ENCODE results near the gene HNRNPDL.

Gene HNRNPDL

DNA sequence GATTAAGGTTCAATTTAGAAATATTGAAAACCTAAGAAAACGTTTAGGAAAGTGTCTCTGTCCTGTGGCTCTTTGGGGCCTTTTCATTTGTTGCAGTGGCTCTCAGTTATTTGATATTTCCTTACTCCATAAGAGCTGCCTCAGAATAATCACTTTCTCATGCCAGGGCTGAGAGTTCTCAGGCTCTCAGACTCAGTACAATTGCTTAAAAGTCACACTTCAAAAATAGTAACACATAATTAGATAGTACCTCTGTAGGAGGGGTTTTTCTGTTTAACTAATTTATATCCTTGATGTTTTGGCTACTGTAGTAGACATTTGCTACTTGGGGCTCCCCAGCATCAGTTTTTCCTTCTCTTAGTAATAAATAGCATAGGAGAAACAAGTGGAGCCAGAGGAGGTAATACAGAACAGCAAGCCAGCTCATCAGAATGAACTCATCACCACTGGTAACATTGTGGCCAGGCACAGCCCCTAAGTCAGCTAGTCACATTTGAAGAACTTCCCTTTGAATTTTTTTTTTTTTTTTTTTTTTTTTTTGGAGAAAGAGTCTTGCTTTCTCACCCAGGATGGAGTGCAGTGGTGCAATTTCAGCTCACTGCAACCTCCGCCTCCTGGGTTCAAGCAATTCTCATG lies 48.5 kb downstream of the HNRNPDL start:
- DNase-seq = no peak

DNA sequence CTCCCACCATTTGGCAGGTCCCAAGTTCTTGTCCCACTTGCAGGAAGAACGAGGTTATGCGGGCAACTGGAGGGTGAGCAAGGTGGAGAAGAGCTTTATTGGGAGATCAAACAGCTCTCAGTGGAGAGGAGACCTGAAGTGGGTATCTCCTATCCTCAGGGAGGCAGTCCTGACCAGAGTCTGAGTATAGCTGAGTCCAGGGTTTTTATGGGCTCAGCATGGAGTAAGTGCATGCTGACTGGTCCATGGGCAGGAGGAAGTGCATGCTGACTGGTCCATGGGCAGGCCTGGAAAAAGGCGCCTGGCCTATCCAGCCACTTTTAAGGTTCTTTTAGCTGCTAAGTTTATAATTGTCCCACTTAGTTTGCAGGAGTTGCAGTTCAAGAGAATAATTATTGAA lies 49.0 kb downstream of the HNRNPDL start:
- DNase-seq = no peak

DNA sequence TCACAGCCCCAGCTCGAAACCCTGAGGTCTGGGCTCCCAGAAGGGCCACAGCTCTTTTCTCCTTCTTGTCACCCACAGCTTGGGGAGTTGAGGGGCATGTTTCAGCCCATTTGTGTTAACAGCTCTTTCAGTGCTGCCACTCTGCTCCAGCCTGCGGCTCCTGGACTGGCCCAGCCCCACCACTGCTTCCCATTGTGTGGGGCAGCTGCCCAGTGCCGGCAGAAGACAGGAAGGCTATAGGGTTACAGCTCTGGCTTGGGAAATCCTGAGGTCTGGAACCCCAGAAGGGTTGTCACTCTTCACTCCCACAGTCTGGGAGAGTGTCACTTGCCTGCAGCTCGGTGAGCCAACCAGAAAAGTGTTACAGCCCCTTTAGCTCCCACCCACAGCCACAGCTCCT lies 49.4 kb downstream of the HNRNPDL start:
- DNase-seq = no peak

DNA sequence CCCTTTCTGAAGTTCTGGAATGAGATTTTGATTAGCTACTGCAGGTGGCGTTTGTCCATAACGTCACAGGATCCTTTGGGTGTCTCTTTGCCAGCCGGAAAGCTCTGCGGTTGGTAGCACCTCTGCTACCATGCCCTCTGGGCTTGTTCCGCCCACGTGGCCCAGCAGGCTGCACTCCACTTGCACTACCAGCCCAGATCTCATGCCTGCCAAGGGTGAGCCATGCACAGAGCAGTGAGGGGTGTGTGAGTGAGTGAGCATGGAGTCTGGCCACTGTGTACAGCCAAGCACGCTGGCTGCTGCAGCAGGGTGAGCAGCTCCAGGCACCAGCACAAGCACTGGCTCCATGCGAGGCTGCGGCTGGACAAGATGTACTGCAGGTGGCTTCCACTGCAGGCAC lies 49.9 kb downstream of the HNRNPDL start:
- no peak for DNase-seq

DNA sequence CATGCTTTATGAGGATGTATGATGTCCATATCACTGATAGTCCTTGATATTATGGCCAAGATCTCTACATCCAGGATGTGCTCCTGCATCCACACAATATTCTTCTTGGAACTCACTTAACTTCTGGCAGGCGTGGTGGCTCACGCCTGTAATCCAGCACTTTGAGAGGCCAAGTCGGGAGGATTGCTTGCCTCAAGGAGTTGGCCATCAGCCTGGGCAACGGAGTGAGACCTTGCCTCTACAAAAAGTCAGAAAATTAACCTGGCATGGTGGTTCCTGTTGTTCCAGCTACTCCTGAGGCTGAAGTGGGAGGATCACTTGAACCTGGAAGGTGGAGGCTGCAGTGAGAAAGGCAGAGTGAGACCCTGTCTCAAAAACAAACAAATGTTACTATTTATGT lies 54.2 kb downstream of the HNRNPDL start:
- no peak for DNase-seq

DNA sequence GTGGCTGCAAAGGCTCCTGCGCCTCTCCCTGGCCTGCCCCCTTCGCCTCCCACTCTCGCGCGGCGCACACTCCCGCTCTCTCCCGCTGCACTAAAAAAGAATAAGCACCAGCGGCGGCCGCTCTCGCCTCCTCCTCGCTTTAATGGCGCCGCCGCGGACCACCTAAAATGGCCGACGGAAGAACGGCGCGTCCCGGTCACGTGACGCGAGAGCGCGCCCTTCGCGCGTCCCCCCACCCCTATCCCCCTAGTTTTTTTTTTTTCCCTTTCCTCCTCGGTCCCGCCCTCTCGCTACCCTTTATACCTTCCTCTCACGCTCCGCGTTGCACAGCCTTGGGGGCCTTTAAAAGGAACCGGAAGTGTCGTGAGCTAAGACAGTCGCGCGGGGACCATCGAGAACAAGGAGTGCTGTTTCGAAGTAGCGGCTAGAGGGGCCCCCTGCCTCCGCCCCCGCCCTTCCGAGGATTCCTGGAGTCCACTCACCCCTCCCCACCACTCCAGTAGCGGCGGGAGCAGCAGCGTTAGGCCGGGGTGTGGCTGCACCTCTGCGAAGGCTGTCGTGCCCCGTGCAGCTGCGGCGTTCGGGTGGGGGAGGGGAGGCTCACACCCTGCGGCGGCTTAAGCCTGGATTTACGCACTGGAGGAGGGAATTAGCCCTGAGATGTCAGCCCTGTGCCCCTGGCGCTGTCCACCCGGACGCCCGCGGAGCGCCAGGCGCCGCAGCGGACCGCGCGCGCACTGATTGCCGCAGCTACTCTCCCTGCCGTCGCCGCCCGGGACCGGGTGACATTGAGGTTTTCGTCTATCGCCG lies 56.2 kb downstream of the HNRNPDL start, which contains the start of gene HNRNPD:
HNRNPD (minus strand) TSS at position 176 of the 810 bp plus-strand sequence. CDS start 313 bp downstream, outside the sequence.
- DNase-seq = peak; percentile 99

DNA sequence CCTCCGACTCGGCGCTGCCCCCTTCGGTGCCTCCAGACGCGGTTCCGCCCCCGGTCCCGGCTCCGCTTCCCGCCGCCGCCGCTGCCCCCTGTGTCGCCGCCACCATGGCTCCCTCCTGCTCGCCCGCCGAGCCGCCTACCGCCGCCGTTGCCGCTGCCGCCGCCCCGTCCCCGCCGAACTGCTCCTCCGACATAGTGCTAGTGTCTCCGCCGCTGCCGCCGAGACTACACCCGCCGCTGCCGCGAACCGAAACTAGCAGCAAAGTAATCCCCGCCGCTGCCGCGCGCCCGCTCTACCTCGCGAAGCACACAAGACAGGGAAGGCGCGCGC lies 56.8 kb downstream of the HNRNPDL start:
- no peak for DNase-seq

Measured in left hindlimb (tissue), 1 donor.